Left kidney (tissue), 2 donors: ENCODE results near the gene CEBPG. TPM values are rescaled to one million over a fixed set of nuclear protein-coding genes. Genes with fewer than 3 reads are reported as not detected.

Source experiments
- DNase-seq: peaks from one replicate; pipeline ENCODE4 v3.0.0-alpha.2; 2013
- polyA plus RNA-seq: library from polyadenylated mRNA; unstranded; fragments of 120-200 nt; gene quantifications from one replicate; pipeline ENCODE4 v1.2.1, GENCODE V29; 2013; ENCODE audit not compliant: insufficient read length

CEBPG gene
- polyA plus RNA-seq, 1 donor, result 25.6 TPM

DNA sequence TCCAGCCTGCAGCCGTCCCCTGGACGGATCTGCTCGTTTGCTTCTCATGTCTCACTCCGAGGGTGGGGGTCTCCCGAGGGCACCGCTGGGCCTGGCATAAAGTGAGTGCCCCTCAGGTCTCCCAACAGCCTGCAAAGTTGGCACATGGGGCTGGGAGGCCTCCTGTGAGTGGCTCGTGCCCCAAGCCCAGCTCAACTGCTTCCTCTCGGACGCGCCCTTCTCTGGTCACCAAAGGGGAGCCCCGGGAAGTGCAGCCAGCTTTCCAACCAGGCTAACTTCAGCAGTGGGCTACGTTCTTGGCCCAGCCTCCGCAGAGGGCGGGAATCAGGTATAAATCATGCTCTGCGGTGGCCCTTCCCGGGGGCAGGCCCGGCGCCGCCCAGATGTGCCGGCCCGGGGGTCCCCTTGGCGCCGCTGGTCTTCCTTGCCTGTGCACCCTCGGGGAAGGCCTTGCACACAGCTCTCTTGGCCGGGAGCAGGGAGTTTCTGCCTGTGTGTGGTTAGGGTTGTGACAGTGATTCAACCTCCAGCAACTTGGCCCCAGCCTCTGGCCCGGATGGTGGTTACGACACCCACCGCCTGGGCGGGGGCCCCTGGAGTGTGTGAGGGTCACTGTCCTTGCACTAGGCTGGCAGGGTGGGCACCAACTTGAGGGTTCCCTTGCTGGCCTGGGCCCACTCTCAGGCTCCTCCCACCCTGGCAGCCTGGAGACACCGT is 20.7 kb downstream of the CEBPG start:
- no peak for DNase-seq

DNA sequence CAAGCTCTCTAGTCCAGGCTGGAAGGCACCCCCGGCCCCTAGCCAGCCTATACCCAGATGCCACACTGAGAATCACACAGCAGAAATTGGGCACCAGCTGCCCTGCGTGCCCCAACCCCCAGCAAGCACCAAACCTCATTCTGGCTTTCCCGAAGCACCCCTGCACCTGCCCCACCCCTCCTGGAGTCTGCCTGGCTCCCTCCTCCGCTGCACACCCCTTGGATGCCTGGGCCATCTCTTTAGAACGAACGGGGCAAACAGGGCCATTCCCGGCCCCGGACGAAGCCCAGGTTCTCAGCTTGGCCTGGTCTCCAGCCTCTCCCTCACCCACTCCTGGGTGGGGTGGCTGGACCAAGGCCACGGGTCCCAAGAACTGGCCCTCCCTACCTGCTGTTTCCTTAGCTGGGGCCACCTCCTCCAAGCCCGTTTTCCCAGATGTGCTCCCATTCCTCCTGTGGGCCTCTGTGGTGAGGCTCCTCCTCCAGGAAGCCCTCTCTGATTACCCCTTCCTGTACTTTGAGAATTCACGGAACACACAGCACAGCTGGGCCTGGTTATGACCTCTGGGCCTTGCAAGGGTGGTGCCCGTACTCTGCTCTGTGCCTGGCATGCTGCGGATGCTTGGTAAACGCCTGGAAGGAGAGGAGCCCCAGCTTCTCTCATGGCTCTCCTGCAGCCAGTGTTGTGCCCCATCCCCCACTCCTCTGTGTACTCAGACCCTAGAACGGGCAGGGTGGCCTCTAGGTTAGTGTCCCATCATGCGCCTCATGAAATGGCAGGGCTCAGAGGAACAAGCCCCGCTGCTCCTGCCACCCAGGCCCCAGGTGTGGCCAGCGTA is 21.4 kb downstream of the CEBPG start:
- no peak for DNase-seq

DNA sequence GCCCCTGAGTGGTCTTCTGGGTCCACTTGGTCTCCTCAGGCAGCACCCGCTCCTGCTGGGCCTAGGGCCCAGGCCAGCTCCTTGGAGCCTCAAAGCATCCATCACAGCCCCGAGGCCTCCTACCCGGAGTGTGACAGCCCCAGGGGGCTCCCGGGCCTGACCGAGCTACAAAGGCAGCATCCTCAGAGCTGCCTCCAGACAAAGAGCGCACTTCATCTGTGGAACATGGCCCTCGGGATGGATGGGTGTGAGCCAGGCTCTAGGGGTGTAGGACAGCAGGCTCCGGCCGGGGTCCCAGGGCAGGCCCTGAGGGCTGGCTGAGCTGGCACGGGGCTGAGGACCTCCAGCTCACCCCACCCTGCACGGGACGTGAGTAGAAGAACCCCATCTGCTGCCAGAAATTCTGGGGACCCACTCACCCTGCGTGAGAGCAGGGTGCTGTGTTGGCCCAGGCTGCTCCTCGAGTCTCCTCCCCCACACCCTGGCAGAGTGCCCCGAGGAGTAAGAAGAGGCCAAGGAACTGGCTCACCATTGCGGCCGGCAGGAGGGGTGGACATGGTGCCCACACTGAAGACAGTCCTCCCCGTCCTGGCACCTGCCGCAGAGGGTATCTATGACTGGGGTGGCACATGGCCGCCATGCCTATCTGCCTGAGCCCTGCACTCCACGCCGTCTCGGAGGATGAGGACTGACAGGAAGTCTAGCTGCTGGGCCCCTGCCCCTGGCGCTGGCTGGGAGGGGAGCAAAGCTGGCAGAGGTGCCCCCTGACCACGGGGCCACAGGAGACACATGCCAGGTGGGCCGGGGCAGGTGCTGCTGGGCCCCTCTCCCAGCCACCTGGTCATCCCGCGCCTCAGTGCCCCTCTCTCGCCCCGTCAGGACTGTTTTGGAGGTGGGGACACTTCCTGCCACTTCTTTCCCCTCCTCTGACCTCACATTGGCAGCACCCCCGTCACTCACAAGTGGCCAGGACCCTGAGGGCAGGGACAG is 22.3 kb downstream of the CEBPG start:
- DNase-seq, result no peak

DNA sequence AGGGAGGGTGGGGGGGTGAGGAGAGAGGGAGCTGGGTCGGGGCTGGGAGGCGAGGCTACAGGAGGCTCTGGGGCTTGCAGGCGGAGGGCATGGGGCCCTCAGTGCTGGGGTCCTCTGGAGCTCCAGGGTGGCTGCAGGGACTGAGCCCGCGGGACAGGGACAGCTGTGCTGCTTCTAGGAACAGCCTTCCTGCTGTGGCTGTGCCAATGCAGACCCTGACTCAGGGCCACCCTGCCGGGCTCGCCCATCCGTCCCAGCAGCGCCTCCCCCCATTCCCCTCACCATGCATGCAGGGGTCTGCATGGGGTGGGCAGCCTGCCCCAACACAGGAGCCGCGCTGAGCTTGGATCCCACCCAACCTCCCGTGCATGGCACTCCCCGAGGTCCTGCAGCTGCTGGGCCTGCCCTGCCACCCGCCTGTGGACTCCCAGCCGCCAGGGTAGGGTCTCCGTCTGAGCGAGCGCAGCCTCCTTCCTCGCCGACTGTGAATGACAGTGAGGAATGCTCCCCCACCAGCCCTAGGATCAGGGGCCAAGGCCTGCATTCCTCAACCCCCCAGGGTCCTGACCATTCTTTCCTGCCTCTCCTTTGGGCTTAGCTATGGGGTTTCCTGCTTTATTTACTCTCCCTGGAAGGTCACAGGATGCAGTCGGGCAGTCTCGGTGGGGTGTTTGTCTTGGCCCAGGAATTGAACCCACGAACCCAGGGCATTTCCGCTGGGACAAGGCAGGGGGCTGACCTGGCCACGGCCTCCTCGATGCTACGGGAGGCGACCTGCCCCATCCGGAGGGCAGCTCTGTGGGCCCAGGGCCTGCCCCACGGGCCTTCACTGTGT is 23.4 kb downstream of the CEBPG start:
- no peak for DNase-seq

DNA sequence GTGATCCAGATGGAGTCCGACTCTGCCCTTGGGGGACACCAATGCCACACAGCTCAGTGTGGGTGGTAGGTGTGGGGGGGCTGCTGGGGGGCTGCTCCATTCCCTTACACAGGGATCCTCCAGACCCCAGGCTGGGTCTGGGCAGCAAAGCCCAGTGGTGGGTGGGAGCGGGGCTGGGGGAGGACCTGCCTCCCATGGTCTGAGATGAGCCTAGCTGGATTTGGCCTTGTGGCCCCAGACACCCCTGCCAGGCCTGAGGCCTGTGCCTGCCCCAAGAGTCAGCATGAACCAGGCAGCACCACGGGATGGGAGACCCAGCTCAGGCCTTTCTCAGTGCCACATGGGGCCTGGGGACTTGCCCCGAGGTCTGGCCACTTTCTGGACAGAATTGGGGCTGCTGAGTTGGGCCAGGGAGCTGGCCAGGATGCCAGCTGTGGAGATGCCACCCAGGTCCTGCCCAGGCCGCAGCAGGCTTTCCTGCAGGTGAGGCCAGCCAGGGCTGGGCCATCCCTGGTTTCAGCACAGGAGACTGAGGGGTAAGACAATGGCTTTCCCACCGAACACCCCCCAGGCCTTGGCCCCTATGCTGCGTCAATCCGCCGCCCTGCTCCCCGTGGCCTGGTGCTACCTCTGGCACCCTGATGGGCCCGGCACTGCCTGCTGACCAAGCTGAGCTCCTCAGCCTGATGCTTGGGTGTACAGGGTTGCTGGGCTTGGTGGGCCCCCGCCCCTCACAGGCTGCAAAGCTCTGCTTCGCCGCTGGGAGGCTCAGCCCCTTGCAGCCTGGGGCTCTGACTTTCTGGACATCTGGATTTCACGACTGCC is 24.2 kb downstream of the CEBPG start:
- no peak for DNase-seq

DNA sequence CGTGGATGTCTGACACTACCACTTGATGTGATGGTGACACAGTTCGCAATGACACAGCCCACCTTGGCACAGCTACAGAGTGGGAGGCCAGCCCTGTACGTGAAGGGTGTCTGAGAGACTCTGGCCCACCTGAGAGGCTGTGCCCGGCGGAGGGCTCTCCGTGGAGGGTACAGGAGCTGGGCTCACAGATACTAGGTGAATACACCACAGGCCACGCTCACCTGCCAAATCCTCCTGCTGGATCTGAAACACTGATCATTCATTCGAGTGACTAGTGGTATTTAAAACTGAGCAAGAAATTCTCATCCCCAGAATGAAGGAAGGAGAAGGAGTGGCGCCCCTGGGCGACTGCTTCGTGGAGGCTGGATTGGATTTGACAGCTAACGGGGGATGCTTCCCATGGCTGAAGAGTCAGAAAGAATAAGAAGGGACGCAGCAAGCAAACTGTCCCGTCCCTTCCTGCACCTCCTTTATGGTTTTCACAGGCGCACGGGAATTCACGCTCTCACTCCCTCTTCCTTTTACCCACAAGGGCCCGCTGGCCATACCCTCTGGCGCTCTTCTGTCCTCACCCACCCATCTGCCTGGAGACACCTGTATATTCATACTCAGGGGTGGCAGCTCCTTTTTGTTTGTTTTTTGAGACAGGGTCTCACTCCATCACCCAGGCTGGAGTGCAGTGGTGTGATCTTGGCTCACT is 25.0 kb downstream of the CEBPG start:
- DNase-seq, result no peak

DNA sequence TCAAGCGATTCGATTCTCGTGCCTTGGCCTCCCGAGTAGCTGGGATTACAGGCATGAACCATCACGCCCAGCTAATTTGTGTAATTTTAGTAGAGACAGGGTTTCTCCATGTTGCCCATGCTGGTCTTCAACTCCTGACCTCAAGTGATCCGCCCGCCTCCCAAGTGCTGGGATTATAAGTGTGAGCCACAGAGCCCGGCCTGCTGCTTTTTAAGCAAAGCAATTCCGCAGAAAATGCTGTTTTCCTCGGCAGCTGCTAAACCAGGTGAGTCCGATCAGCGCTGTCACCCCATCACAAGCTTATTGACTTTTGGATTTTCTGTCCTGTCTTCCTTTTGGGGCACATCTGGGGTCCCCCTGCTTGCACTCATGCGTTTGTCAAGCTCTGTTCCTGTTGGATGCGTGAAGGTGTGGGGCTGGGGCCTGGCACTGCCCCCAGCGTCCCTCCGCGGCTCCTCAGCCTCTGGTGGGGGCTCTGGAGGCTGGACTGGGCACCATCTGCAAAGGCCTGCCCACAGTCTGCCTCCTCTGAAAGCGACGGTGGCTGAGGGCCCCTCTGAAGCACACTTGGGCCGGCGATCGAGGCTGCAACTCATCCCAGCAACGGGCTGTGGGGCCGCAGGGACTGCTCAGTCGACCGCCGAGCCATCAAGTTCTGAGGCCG is 25.7 kb downstream of the CEBPG start:
- DNase-seq, result no peak

DNA sequence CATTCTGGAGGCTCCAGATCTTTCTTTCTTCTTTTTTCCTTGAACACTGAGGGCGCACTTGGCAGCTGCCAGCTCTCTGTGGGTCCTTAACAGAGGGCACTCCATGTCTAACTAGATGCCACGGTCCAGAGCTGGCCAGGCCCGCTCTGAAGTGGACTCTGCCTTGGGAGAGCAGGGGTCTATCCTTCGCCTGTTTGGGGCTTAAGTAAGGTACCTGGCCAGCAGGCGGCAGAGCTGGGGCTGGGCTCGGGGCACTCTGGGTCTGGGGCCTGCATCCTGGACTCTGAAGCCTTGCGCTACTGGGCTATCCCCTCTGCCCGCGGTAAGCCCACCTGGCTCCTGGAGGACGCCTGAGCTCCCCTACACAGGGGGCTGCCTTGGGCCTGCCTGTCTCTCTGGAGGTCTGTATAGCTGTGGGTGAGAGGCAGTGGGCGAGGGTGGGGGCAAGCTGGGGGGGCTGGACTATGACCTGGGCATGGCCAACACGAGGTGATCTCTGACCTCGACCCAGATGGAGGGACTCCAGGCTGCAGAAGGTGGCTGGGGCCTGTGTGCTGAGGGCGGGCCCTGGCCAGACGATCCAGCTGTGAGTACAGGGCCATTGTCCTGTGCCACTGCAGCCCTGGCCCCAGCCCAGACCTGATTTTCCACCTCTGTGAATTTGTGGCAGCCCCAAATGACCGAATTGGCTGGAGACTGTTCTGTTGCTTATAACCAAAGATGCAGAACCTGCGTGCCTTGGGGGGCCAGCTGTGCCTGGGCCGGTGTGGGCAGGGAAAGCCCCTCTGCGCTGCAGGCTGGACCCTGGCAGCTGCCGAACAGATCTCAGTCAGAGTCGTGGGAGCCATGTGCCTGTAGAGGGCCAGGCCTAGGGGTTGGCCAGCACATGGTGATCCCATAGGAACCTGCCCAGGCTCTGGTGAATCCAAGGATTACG is 26.5 kb downstream of the CEBPG start:
- no peak for DNase-seq

DNA sequence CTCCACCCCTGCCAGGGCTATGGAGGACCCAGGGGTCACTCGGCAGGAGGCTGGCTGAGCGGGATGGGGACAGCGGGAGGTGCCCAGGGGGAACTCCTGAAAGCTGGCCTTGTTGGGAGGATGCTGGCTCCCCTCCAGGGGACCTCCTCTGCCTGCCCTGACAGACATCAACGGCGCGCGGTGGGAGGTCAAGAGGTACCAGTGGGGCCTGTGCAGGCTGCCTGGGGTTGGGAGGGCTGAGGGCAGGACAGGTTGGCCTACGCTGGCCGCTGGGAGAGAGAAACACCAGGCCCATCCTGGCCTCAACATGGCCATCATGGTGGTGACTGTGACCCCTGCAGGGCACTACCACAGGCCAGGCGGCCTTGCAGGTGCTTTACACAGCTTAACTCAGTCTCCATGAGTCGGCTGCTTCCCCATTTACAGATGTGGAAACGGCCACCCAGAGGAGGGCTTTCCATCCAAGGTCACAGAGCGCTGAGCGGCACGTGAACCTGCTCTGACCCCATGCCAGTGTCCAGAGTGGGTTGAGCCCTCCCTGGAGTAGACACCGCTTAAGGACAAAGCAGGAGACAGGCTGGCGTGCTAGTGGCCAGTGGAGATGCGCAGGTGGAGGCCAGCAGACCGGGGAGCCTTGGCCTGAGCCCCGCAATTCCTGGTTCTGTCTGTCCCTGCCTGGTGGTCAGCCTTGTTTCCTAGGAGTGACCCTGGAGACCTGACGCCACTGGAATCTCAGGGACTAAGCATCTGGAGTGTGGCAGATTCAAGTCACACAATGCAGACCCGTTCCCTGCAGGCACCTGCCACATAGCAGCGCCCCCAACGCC is 27.6 kb downstream of the CEBPG start:
- no peak for DNase-seq

DNA sequence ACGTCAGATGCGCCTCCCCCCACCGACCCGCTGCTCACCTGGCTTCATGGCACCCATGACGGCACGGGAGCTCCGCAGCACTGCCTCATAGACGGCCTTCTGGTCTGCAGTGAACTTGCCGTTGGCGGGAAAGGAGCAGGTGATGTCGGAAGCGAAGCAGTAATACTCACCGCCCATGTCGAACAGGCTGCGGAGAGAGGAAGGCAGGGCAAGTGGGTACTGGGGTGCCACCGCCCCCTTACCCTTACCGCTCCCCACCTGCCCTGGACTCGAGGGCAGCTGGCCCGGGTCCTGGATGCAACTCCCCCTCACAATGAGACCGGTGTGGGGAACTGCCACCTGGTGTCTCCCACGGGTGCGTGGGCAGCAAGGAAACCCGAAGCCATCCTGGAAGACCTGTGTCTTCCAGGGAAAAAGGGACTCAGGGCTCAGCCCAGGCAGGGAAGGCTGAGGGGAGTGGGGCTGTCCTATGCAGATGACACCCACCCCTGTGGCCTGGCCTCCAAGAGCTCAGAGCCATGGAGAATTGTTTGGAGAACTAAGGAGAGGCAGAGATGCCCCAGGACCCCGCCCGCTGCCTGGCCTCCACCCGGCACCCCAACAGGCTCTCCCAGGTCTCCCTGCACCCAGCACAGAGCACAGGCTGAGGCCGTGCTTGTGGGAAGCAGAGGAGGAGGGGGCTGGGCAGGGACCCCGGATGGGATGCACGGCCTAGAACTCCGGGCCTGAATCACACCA is 28.3 kb downstream of the CEBPG start:
- no peak for DNase-seq

DNA sequence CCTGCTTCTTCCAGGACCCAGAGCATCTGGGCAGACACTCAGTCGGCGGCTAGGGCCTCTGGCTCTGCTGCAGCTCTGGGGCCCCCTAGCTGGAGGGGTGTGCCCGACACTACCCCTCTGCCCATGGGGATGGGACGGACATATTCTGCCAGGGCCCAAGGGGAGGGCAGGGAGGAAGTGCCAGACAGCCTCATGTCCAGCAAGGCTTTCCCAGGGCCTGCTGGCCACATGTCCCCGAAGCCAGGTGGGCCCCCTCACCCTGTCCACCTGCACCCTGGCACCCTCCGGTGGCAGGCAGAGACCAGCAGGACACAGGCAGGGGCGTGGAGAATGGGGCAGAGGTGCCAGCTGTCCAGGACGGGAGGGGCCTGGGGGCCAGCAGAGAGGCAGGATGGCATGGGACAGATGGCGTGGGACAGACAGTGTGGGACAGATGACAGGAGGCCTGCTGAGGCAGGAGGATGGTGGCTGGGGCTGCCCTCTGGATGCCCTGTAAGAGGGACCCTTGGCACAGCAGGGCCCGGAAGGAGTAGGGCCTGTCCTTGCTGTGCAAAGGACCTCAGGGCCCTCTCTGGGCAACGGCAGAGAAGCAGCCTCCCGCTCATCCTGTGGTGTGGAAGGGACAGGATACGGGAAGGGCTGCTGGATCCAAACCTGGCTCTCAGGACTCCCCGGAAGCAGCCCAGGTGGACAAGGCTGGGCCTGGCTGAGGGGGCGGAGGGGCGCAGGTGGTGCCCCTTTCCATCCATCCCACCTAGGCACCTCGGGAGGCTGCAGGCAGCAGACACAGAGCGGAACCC is 29.1 kb downstream of the CEBPG start:
- no peak for DNase-seq

DNA sequence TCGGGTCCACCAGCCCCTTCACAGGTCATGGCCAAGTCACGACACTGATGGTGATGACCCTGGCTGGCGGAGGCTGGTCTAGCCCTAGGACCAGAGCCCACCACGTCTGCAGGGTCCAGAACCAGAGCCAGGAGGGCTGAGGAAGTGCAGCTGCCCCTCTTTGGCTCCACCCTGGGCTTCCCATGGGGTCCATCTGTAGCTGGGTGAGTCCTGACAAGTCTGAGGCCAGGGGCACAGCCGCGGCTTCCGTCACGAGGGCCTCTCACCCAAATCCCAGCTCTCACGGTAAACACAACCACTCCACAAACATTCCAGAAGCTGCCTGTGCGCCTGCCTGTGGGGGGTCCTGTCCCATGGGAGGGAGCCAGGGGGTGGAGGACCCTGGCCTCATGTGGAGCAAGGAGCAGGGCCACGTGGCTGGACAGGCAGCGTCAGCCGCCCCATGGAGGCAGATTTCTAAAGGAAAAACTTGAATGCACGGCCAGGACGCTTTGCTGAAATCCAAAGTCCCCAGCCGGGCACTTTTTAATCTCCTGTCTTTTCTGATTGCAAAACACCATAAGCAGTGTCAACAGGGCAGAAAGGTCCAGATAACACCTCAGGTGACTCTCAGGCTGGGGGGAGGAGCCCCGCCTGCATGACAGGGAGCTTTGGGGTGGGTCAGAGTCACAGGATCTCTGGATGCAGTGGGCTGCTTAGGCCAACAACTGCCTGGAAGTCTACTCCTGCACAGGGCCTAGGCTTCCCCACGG is 29.9 kb downstream of the CEBPG start:
- DNase-seq, result no peak

DNA sequence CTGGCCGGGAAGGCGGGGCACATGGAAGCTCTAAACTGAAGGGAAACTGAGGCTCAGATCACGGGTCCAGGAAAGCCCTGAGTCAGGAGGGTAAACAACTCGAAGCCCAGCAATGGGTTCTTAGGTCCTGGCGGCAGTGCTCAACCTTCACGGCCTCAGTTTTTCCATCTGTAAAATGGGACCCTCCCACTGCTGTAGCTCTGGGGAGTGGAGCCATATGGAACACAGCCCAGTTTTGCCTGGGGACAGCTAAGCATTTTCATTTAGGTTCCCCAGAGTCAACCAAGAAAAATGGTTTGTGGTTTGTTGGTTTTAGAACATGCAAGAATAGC is 30.4 kb downstream of the CEBPG start:
- no peak for DNase-seq

DNA sequence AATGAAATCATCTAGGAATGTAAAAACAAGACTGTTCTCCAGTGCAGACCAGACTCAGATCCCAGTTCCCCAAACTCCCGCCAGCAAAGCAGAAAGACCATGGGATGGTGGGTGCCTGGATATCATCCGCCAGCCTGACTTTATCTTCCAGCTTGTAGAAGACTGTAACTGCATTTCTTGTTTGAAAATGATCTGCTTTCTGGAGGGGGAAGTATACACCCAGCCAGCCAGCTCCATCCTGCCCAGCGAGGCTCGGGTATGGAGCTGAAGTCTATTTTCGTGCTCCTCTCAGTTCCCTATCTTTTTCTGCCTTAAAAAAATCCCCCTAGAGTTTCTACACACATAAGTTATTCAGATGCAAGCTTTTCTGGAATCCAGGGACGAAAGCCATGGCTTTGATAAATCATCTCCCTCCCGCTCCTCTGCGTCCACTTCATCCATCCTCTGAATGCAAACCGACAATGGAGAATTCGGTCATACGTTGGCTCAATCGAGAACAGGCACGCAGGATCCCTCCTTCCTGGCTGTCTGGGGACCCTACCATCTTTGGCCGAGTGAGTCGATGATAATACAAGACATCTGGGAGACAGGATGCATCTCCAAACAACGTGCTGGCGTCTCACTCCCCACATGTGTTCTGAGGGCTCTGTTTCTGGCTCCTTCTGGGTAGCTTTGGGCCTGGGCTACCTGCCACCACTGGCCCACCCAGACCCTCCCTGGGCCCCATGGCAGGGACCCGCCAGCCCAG is 31.2 kb downstream of the CEBPG start:
- no peak for DNase-seq
